Activated naive CD4-positive, alpha-beta T cell (primary cell): ENCODE results near the gene B3GNT4.
"Not testable (repeated sequence)": the region's sequence is repeated elsewhere in the genome, so short reads cannot be mapped to it uniquely, and the experiment has no call there.

ENCODE experiments used
- DNase-seq, 4 experiments: peaks; one replicate each; lab custom pipeline; 2025; lab: John Stamatoyannopoulos, UW

Gene B3GNT4

DNA sequence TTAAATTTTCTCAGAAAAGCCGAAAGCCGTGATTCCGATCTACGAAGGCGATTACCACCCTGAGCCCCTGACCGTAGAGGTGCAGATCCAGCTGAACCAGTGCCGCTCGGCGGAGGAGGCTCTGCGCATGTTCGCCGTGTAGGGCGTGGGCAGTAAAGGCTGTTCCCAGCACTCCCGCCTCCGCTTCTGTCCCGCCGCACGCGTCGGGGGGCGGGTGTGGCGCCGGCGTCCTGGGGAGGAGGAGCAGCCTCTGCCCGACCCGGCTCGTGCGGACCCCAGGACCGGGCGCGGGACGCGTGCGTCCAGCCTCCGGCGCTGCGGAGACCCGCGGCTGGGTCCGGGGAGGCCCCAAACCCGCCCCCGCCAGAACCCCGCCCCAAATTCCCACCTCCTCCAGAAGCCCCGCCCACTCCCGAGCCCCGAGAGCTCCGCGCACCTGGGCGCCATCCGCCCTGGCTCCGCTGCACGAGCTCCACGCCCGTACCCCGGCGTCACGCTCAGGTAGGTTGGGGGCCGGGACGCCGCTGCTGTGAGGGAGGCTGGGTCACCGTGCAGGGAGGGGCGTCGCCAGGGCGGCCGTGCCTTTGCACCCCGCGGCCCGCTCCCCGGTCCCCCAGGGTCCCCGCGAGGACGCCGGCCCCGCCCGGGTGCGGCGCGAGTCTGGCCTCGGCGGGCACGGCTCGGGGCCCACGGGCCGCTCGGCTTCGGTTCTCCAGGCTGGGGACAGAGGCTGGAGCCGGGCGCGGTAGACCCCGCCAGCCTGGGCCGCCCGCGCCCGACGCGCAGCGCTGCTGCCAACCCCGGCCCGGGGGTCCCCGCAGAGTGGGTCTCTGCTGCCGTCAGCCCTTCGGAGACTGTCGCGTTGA, at the start of gene B3GNT4:
Gene B3GNT4, plus strand, starts transcription at position 409 of the 866 bp plus-strand sequence. CDS start 910 bp downstream, outside the sequence.
- peak in 3 of 4 experiments; percentile 27 to 69 (median 47) for DNase-seq

DNA sequence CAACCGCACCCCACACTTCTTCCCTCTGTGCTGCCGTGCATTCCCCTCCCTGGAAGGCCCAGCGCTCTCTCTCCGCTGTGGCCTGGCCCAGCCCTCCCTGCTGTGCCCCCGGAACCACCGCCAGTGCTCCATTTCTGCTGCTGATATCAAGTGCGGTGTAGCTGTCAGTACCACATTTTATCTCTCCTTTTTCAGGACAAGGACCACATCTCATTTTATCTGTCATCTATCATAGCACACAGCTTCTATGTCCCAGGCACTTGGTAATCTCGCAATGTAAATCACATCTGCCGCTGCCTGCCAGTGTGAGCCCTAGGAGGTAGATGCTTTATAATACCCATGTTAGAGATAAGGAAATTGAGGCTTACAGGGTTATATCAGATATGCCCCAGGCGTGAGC, 47.8 kb upstream of the B3GNT4 start:
- DNase-seq = no peak

DNA sequence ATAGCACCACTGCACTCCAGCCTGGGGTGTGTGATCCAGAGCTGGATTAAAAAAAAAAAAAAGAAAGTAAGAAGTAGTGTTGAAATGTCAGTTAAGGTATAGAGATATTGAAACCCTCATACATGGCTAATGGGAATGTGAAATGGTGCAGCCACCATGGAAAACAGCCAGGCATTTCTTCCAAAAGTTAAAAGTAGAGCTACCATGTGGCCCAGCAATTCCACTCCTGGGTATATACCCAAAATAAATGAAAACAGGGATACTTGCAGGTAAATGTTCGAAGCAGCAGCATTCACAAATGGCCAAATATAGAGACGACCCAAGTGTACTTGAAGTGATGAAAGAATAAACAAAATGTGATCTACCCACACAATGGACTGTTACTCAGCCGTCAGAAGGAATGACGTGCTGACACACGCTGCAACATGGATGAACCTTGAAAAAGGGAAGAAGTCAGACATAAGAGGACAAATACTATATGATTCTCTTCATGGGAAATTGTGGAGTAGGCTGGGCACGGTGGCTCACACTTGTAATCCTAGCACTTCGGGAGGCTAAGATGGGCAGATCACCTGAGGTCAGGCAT, 44.7 kb upstream of the B3GNT4 start:
- no peak for DNase-seq

DNA sequence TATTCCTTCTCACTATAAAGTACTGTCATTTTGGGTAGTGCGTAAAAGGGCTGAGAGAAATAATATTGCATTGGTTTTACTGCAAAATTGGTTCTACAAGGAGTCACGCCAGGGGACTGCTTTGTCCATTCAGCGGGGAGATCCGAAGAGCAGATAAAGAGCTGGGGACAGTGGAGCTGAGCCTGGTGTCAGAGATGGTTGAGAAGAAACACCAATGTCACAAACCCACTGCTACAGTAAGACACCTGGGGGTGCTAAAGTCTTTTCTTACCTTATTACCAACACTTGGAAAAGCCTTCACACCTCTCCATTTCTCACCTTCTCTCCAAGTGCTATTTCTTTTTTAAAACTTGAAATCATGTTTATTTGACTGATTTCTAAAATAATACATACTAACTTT, 43.6 kb upstream of the B3GNT4 start:
- no peak for DNase-seq

DNA sequence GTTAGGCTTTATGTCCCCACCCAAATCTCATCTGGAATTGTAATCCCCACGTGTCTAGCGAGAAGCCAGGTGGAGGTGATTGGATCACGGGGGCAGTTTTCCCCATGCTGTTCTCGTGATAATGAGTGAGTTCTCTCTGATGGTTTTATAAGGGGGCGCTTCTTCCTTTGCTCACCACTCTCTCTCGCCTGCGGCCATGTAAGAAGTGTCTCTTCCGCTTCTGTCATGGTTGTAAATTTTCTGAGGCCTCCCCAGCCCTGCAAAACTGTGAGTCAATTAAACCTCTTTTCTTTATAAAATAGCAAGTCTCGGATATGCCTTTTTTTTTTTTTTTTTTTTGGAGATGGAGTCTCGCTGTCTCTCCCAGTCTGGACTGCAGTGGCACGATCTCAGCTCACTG, 42.7 kb upstream of the B3GNT4 start:
- no peak for DNase-seq

DNA sequence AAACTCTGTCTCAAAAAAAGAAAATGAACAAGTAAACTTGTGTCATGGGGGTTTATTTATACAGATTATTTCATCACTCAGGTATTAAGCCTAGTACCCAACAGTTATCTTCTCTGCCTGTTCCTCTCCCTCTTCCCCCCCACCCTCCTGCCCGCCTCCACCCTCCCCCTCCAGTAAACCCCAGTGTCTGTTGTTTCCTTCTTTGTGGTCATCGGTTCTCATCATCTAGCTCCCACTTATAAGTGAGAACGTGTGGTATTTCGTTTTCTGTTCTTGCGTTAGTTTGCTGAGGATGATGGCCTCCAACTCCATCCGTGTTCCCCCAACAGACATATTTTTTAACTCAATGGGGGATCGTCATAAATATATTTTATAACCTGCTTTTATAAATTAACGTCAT, 41.8 kb upstream of the B3GNT4 start:
- DNase-seq = no peak

DNA sequence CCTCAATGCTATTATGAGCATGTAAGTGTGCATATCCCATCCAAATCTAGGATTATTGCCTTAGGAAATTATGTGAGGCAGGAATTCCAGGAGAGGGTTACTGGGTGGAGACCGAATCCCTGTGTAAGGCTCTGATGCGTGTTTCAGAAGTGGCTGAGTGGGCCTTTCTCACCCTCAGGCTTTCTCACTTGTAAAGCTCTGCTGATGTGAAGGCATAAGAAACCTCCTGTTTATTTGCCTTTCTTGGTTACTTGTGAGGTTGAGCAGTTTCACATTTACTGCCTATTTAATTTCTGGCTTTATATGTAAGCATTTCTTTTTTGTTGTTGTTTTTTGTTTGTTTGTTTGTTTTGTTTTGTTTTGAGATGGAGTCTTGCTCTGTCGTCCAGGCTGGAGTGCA, 40.5 kb upstream of the B3GNT4 start:
- DNase-seq = no peak

DNA sequence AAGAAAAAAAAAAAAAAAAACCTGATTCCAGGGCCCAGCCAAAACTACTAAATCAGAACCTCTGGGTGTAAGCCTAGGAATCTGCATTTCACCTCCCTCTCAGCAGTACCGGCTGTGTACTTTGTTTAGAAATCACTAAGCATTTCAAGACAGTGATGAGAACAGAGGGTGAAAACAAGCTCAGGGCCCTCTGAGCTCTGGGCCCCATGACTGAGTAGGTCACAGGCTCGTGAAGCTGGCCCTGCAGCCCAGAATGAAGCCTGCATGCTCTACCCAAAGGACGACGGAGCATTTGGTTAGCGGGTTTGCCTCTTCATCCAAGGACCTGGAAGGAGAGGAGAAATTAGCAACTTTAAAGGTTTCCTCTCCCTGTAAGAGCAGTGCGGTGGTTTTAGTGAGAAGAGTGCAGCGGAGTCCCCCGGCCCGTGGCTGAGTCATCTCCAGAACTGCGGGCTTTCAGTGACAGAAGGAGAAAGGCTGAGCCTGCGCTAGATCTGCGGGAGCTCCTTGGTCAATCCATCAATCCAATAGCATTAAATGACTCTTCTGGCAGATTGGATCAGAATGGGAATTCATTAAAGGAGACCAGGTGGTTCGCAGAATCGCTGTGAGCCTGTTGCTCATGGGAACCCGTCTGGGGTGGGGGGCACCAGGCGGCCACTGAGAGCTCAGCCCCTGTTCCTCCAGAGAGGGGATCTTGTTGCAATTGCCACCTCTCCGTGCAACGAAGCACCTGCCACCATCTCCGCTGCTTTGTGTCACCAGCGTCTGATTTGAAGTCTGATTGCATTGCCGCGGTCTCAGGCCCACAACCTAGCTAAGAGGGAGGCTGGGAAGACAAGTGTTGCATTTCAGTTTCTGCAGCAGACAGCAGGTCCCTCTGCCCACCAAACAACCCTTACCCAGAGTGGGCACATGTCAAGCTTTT, 36.8 kb upstream of the B3GNT4 start:
- no peak for DNase-seq

DNA sequence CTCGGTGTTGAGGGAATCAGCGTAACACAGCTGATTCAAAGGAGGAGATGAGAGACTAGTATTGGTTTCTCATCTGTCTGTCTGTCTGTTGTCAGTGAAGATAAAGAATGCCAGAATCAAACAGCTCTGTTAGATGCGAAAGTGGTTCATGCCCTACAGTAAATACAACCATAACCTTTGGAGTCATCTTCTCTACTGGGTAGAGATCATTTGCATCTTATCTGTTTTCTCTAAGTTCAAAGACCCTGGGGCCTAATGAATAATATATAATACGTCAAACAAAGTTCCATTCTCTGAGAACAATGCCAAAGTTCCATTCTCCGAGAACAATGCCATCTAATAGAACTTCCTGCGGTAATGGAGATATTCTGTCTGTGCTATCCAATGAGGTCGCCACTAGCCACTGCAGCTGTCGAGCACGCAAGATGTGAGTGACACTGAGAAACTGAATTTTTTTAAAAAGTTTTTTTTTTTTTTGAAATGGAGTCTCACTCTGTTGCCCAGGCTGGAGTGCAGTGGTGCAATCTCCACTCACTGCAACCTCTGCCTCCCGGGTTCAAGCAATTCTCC, 36.1 kb upstream of the B3GNT4 start:
- no peak for DNase-seq

DNA sequence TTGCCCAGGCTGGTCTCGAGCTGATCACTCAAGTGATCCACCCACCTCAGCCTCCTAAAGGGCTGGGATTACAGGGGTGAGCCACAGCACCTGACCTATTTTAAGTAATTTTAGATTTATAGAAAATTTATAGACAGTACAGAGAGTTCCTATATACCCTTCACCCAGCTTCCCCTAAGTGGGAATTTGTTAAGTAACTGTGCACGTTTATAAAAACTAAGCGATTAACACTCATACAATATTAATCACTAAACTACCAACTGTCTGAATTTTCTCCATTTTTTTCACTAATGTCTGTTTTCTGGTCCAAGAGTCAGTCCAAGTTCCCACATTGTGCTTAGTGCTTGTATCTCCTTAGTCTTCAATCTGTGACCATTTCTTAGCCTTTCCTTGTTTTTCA, 35.0 kb upstream of the B3GNT4 start:
- no peak for DNase-seq

DNA sequence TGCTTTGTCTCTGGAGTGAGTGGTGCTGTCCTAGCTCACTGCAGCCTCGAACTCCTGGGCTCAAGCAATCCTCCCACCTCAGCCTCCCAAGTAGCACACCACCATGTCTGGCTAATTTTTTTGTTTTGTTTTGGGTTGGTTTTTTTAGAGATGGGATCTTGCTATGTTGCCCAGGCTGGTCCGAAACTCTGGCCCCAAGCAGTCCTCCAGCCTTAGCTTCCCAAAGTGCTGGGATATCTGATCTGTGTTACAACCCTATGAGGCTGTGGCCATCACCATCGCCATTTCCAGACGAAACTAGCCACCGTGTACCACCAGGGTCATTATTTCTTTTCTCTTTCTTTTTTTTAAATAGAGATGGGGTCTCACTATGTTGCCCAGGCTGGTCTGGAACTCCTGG, 32.1 kb upstream of the B3GNT4 start:
- DNase-seq = no peak

DNA sequence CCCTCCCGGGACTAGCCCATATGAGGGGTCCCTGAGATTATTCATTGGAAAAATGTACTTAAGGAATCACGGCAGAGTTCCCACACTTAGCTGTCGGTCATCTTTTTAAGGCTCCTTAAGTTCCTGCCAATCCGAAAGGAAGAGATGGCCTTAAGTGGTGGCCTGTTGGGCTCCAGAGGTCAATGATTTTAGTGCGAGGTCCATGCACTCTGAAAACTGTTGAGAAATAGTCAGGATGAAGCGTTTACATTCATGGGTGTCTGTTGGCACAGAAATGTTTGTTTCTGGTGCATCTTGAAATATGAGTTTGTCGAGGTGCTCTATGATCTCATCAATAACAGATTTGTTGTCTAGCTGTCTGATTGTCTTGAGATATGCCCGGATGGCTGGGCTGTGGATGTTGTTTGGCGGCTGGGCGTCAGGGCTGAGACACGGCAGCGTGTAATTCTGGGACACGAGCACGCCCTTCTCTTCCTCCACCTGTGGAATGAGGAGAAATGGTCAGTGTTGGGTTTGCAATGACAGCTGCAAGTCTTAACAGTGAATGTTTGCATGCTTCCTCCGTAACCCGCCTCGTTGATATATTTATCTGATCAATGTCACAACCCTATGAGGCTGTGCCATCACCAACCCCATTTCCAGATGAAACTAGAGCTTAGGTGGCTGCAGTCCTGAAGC, 31.1 kb upstream of the B3GNT4 start:
- no peak for DNase-seq

DNA sequence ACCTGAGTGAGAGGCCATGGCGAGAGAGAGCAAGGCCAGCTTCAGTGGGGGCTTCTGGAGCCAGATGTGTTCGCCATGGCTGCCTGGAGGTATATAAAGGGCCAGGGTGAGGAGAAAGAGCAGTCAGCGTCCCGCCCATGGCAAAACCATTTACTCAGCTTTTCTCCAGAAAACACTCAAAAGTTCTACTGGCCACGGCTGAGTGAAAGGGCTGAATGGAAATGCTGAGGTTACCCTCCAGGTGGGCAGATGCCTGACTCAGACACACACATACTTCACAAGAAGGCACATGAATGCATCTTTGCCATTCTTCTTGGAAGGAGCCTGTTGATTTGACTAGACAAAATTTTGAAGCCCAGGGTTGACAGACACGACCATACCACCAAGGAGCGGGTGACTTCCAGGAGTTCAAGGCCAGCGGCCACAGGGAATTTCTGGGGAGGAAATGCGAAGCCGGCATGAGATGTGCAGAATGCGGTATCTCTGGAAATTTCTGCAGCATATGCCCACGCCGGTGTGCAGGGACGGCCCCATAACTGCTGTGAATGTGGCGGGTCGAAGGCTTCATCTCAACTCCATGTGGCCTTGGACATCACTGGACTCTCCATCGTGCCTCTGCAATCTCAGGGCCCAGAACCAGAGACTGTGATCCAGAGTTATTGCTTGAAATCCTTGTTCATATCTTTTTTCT, 29.2 kb upstream of the B3GNT4 start, which contains the start of gene IL31:
Gene IL31, minus strand, starts transcription at position 67 of the 691 bp plus-strand sequence. Its CDS starts 49 bp downstream, at position 18.
- no peak for DNase-seq

DNA sequence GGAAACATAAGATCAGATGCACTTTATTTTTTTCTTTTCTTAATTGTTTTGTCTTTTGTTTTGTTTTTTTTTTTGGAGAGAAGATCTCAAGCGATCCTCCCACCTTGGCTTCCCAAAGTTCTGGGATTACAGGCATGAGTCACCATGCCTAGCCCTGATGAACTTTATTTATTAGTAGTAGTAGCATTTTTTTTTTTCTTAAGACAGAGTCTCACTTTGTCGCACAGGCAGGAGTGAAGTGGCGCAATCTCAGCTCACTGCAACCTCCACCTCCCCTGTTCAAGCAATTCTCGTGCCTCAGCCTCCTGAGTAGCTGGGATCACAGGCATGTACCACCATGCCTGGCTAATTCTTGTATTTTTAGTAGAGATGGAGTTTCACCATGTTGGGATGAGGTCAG, 27.0 kb upstream of the B3GNT4 start:
- not testable (repeated sequence) for DNase-seq

DNA sequence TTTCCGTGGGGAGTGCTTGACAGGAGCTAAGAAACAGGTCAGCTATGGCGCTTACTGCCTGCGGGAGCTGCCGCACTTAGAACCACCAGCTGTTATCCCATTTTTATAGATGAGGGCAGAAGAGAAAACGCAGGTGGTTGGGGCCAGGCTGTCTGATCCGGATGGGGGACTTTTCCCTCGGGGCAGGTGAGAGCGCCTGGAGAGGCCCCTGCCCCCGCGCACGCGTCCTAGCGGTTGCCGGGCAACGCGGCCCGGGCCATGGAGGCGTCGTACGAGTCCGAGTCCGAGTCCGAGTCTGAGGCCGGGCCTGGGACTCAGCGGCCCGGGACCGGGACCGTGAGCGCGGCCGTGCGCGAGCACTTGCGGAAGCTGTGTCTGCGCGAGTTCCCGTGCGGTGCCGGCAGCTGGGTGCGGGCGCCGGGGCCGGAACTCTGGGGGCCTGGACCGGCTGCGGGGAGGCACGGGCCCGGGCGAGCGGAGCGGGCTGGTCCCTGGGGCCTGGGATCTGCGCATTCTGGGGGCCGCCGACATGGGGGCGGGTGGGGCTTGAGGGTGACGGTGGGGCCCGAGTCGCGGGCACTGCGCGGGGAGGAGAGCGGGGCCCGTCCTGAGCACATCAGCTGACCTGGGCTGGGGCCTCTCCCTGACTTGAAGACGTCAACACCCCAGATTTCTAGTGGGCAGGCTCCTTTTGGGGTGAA, 20.5 kb upstream of the B3GNT4 start, which contains the start of gene LRRC43:
Gene LRRC43, plus strand, starts transcription at position 237 of the 701 bp plus-strand sequence. Its CDS starts 22 bp downstream, at position 259.
- peak in 2 of 4 experiments; percentile 16 to 33 for DNase-seq

DNA sequence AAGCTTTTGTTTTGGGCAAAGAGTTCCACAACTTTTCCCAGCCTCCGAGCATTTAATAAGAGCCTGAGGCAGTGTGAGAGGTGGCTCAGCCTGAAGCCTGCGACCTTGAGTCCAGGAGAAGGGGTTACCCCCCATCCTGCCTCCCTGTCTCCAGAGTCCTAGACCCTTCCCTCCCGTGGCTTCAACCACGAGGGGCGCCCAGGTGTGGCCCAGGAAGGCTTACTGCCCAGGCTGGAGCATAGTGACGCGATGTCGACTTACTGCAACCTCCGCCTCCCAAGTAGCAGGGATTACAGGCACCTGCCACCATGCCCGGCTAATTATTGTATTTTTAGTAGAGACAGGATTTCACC, 19.9 kb upstream of the B3GNT4 start:
- DNase-seq = no peak

DNA sequence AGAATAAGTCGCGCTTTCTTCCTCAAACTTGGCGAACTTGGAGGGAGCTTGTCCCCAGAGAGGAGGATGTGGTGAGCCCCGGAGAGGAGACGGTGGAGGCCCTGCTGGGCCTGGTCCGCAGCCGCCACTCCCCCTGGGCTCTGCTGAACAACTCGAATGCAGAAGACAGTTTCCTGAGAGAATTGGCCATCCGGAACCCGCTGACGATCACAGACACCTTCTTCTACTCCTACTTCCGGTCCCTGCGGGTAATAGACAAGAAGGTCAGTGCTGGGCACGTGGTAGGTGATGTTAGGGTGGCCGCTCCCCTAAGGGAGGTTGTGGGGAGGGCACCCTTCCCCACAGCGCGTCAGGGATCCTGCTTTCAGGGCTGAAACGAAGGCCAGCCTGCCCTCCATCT, 19.0 kb upstream of the B3GNT4 start:
- no peak for DNase-seq

DNA sequence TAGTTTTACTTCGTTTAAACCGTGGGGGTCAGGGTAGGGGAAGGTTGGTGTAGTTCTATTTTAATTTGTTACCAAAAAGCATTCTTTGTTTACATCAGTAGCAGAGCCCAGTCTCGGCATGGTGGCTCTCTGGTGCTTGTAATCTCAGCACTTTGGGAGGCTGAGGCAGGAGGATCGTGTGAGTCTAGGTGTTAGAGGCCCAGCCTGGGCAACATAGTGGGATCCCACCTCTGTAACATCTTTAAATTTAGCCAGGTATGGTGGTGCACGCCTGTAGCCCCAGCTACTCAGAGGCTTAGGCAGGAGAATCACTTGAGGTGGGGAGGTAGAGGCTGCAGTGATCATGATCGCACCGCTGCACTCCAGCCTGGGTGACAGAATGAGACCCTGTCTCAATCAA, 18.4 kb upstream of the B3GNT4 start:
- no peak for DNase-seq

DNA sequence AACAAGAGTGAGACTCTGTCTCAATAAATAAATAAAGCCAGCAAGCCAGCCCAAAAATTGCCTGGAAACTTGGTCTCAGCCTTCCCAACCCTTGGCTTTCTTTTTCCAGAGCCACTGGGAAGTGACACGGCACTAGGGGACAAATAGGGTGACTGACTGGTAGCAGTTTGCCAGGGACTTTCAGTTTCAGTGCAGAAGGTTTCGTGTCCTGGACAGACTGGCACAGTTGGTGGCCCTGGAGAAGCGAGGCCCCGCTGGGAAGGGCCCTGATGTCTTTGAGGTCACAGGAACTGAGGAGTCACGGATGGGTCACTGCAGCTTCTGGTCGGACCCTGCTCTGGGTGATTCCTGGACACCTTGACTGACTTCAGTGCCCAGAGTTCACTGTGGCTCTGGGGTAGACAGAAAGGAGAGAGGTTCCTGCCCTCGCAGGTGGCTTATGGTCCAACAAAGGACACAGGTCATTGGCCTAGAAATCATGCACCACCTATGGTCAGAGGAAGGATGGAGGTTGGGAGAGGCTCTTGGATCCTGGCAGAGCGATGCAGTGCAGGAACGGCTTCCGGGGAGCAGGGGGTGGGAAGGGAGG, 17.9 kb upstream of the B3GNT4 start:
- no peak for DNase-seq

DNA sequence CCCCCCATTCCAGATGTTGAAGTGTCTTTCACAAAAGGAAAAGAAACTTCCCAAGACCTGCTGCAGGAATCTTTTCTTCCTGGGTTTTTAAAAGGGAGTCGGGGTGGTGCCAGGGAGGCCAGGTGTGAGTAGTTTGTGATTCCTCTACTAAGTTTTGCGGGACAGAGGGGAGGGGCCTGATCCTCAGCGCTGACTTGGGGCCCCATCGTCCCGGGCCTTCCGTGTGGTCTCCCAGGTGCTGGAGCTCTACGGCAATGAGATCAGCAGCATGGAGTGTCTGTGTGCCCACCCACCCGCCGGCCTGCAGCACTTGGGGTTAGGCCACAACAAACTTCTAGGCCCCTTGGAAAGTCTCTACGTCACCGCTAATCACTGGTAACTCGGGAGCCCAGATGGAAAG, 16.0 kb upstream of the B3GNT4 start:
- DNase-seq = no peak
